Measurements from ENCODE around the gene FRMD3. TPM values are rescaled to one million over a fixed set of nuclear protein-coding genes. Genes with fewer than 3 reads are reported as not detected.
A peak's percentile ranks its signal among the peaks of the same experiment; 100 is the strongest.

FRMD3 gene
- total RNA-seq, 1 donor: 0.86 TPM

- no peak overlapping the region for H3K4me3 ChIP-seq (ENCODE audit: low read depth, low read length)
- DNase-seq (ENCODE audit: low read depth): no peak
- TF ChIP-seq, protein P1, sequence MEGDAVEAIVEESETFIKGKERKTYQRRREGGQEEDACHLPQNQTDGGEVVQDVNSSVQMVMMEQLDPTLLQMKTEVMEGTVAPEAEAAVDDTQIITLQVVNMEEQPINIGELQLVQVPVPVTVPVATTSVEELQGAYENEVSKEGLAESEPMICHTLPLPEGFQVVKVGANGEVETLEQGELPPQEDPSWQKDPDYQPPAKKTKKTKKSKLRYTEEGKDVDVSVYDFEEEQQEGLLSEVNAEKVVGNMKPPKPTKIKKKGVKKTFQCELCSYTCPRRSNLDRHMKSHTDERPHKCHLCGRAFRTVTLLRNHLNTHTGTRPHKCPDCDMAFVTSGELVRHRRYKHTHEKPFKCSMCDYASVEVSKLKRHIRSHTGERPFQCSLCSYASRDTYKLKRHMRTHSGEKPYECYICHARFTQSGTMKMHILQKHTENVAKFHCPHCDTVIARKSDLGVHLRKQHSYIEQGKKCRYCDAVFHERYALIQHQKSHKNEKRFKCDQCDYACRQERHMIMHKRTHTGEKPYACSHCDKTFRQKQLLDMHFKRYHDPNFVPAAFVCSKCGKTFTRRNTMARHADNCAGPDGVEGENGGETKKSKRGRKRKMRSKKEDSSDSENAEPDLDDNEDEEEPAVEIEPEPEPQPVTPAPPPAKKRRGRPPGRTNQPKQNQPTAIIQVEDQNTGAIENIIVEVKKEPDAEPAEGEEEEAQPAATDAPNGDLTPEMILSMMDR (IDR thresholded peaks at IDR 0.05; ENCODE audit: insufficient read depth, low read depth, low read length): no peak
Measured at GRCh38 chr9:83274787-83275186, 263.4 kb downstream of the FRMD3 start.

- no peak overlapping the region for H3K4me3 ChIP-seq (ENCODE audit: low read depth, low read length)
- DNase-seq (ENCODE audit: low read depth): no peak
- TF ChIP-seq, protein P1 (IDR thresholded peaks at IDR 0.05; ENCODE audit: insufficient read depth, low read depth, low read length): no peak
Measured at GRCh38 chr9:83271665-83272071, 266.5 kb downstream of the FRMD3 start.

GRCh38 chr9:83270116-83270515 is 268.1 kb downstream of the FRMD3 start:
- DNase-seq (ENCODE audit: low read depth): no peak
- TF ChIP-seq, protein P1 (IDR thresholded peaks at IDR 0.05; ENCODE audit: insufficient read depth, low read depth, low read length): no peak

DNA sequence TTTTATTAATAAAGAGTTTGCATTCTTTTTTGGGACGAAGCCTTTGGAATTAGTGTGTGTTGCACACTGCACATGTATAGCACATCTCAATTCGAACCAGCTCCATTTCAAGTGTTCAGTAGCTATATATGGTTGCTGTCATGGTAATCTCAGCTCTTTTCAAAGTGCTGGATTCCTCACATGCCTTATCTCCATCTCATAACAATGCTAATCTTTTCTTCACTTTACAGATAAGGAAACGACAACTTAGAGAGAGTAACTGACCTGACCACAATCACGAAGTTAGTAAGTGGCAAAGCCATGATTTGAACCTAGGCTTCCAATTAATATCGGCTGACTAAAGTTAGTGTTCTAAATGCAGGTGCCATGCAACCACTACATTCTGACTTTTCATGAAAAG is 270.5 kb downstream of the FRMD3 start:
- DNase-seq (ENCODE audit: low read depth): no peak
- TF ChIP-seq, protein P1 (IDR thresholded peaks at IDR 0.05; ENCODE audit: insufficient read depth, low read depth, low read length): no peak
- no peak overlapping the region for H3K4me3 ChIP-seq (ENCODE audit: low read depth, low read length)

More at GRCh38 chr9:83270116-83270515, 268.1 kb downstream of the FRMD3 start:
- no peak overlapping the region for H3K4me3 ChIP-seq (ENCODE audit: low read depth, low read length)

- DNase-seq (ENCODE audit: low read depth): peak; percentile 1
- H3K4me3 ChIP-seq (ENCODE audit: low read depth, low read length): no peak overlapping the region
- TF ChIP-seq, protein P1 (IDR thresholded peaks at IDR 0.05; ENCODE audit: insufficient read depth, low read depth, low read length): no peak
Measured at GRCh38 chr9:83266666-83267496, 271.3 kb downstream of the FRMD3 start.

GRCh38 chr9:83266331-83266665 is 271.9 kb downstream of the FRMD3 start:
- no peak overlapping the region for H3K4me3 ChIP-seq (ENCODE audit: low read depth, low read length)
- no peak for DNase-seq (ENCODE audit: low read depth)
- TF ChIP-seq, protein P1 (IDR thresholded peaks at IDR 0.05; ENCODE audit: insufficient read depth, low read depth, low read length): no peak
